ACC112 (cell line): ENCODE measurements around the gene SNX33.
"Not testable (repeated sequence)": the region's sequence is repeated elsewhere in the genome, so short reads cannot be mapped to it uniquely, and the experiment has no call there.

Source experiments
- H2AFZ ChIP-seq: fragments of 200-600 bp; sonication (generic); one replicate; pipeline ENCODE4 v1.6.0; 2017; ENCODE audit warnings: antibody characterized with exemption, low read length; ENCODE audit not compliant: unreplicated experiment
- H3K27ac ChIP-seq: fragments of 200-600 bp; sonication (generic); 2 replicates; pipeline ENCODE4 v1.5.1; 2014; ENCODE audit warnings: low read depth, mild to moderate bottlenecking, antibody characterized with exemption, low read length, moderate library complexity
- H3K27me3 ChIP-seq: fragments of 200-600 bp; sonication (generic); 2 replicates; pipeline ENCODE4 v1.6.1; 2014; ENCODE audit warnings: mild to moderate bottlenecking, antibody characterized with exemption, low read length, moderate library complexity, mixed read lengths; ENCODE audit not compliant: insufficient read depth
- H3K36me3 ChIP-seq: fragments of 200-600 bp; sonication (generic); 2 replicates; pipeline ENCODE4 v1.6.1; 2016; ENCODE audit warnings: mild to moderate bottlenecking, antibody characterized with exemption, low read length, moderate library complexity, mixed read lengths; ENCODE audit not compliant: insufficient read depth
- H3K4me1 ChIP-seq: fragments of 200-600 bp; sonication (generic); one replicate; pipeline ENCODE4 v1.6.1; 2016; ENCODE audit warnings: low read length, mixed read lengths; ENCODE audit not compliant: insufficient read depth, unreplicated experiment, control insufficient read depth
- H3K4me3 ChIP-seq: fragments of 200-600 bp; sonication (generic); 2 replicates; pipeline ENCODE4 v1.5.1; 2014; ENCODE audit warnings: mild to moderate bottlenecking, low read depth, low read length
- H3K79me2 ChIP-seq: fragments of 200-600 bp; sonication (generic); one replicate; pipeline ENCODE4 v1.6.0; 2016; ENCODE audit warnings: low read length; ENCODE audit not compliant: control insufficient read depth, unreplicated experiment, insufficient read depth

SNX33 gene

DNA sequence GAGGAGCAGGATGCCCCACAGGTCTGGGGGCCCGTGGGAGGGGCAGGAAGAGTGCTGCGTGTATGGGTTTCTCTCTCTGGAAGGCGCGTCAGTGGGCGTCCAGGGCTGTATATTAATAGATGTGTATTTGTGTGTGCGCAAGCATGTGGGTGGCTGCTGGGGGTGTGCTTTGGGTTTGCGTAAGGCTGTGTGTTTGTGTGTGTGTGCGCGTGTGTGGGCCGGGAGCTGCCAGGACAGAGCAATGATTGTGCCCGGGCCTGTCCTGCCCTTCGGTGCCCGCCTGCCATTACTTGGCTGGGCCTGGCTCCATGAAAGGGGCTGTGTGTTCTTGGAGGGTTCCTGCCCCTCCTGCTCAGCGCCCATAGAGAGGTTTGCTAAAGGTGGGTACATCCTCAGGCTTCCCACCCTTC, 48.6 kb downstream of the SNX33 start:
- no peaks in the 10 kb centered on the region for H3K79me2 ChIP-seq
- no peaks in the 10 kb centered on the region for H3K36me3 ChIP-seq
- H3K27ac ChIP-seq: no peak overlapping the region
- no peaks in the 10 kb centered on the region for H3K27me3 ChIP-seq
- no peak overlapping the region for H2AFZ ChIP-seq
- H3K4me1 ChIP-seq: peaks cover 40% of the 10 kb centered on the region
- H3K4me3 ChIP-seq: no peak overlapping the region

DNA sequence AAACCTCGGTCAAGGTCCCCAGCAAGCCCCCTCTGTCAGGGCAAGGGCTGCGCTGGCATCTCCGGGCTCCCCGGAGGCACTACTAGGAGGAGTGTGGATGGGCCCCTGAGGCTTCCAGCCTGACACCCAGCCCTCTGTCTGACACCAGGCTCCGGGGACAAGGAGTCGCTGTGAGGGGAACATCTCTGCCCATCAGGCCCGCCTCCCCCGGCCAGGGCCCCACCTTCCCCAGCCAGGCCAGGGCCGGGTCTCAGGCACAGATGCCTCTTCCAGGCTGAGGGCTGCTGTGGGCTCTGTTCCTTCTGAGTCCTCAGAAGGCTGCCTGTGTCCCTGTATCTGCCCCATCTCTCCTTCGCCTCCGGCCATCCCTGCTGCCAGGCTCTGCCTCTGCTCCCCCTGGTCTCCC, 49.1 kb downstream of the SNX33 start:
- H2AFZ ChIP-seq: no peak overlapping the region
- H3K79me2 ChIP-seq: no peaks in the 10 kb centered on the region
- H3K36me3 ChIP-seq: no peaks in the 10 kb centered on the region
- H3K4me3 ChIP-seq: no peak overlapping the region
- H3K27me3 ChIP-seq: no peaks in the 10 kb centered on the region
- no peak overlapping the region for H3K27ac ChIP-seq
- peaks cover 41% of the 10 kb centered on the region for H3K4me1 ChIP-seq

DNA sequence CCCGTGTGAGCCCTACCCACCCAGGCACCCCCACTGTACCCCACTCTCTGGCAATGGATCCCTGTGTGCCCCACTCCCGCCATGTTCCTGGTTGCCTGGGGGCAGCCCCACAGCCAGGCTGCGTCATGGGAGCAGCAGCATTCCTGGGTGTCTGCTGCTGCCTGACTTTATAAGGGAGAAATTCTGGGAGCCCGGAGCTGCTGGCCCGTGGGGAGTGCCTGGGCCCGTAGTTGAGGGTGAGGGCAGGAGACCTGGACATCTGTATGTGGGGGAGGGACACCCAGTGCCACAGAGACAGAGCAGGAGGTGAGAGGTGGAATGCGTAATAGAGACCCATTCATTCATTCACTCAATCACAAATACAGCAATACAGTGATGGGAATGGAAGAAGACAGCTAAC, 49.8 kb downstream of the SNX33 start:
- Histone ChIP-seq H2AFZ (no peak overlapping the region), H3K4me3 (no peak overlapping the region), H3K27ac (no peak overlapping the region), H3K79me2 (no peaks in the 10 kb centered on the region), H3K4me1 (peaks cover 41% of the 10 kb centered on the region), H3K36me3 (no peaks in the 10 kb centered on the region), H3K27me3 (no peaks in the 10 kb centered on the region)

DNA sequence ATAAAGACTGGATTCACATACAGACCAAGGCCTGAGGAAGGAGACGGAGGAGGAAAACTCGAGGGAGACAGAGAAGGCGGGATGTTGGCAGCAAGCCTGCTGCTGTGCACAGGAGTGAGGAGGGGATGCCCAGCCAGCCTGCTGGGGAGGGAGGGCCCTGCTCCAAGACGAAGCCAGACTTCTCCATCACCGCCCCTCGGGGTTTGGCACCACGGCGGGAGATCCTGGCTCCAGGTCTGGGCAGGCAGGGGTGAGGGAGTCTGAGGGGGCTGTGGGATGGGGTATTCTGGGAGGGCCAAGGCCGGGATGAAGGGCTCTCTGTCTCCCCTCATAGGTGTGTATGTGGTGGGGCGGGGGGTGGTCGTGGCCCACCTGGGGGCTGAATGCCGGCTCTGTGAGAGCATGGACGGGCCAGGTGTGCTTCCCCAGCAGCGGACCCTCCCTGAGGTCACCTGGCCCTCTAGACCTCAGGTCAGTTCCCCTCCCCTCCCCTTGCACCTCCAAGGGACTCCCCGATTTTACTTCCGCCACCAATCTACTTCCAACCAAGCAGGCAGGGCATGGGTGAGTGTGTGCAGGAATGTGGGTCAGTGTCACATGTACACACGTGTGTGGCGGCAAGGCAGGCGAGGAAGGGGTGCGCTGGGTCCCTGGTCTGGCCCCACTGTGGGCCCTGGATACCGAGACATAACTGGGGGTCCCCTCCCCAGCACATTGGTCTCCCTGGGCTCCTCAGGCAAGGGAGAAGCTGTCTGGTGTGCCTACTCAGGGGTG, 50.4 kb downstream of the SNX33 start:
- H3K36me3 ChIP-seq, H3K4me3 ChIP-seq, H3K27me3 ChIP-seq, H2AFZ ChIP-seq, H3K79me2 ChIP-seq, H3K27ac ChIP-seq: not testable (repeated sequence)
- H3K4me1 ChIP-seq: peaks cover 39% of the 10 kb centered on the region

DNA sequence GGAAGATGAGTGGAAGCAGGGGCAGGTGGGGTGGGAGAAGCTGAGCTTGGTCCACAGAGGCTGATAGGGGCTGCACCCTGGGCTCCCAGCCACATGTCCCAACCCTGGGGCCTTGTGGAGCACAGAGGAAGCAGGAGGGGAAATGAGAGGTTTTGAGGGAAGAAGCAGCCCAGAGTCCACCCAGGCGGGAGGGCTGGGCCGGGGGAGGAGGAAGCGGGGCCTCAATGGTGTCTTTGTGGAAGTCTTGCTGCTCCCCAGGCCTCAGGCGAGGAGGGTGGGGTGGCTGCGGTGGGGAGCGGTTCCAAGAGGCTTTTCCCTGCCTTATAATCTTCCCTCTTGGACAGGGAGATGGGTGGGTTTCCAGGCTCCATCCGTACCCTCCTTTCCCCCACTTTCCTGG, 51.8 kb downstream of the SNX33 start:
- H2AFZ ChIP-seq, H3K27ac ChIP-seq, H3K27me3 ChIP-seq, H3K79me2 ChIP-seq, H3K4me3 ChIP-seq, H3K36me3 ChIP-seq: not testable (repeated sequence)
- peaks cover 32% of the 10 kb centered on the region for H3K4me1 ChIP-seq

DNA sequence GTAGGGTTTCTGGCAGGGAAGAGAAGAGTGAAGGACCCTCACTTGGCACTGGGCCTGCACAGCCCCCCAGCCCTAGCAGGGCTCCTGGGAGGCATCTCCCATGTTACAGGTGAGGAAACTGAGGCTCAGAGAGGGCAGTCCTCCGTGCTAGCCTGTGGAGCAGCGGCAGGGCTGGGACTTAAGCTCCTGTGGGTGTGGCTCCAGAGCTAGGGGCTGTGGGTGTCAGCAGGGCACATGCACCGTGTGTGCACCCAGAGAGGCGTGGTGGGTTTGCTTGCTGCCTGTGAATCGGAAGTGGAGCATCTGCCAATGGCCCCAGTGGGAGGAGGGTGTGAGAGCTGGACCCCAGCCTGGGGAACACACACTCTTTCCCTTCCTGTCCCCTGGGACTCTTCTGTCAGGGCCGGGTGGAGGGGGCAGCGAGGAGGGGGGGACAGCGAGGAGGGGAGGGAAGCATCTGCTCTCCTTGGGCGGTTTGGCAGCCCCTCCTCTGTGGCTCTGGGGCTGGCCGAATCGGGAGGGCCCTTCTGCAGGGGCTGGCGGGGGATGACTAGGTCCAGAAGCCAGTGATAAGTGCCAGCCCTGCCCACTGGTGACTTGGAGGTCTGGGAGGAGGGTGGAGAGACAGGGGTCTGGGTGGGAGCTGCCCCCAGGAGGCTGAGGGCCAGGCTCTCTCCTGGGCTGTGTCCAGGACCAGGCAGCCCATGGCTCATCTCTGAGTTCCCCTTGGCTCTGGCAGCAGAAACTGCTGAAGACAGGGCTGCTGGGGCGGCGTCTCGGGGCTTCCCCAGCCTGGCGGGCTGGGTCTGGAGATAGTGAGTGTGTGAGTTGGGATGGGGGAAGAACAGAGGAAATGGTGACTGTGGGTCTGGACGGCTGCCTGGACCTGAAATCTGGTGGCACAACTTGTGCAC, 52.5 kb downstream of the SNX33 start:
- H3K27ac ChIP-seq: peak overlapping the region; percentile 57; the same call in 1 of the 2 replicates
- H3K4me1 ChIP-seq: peaks cover 27% of the 10 kb centered on the region
- not testable (repeated sequence) for H2AFZ ChIP-seq

DNA sequence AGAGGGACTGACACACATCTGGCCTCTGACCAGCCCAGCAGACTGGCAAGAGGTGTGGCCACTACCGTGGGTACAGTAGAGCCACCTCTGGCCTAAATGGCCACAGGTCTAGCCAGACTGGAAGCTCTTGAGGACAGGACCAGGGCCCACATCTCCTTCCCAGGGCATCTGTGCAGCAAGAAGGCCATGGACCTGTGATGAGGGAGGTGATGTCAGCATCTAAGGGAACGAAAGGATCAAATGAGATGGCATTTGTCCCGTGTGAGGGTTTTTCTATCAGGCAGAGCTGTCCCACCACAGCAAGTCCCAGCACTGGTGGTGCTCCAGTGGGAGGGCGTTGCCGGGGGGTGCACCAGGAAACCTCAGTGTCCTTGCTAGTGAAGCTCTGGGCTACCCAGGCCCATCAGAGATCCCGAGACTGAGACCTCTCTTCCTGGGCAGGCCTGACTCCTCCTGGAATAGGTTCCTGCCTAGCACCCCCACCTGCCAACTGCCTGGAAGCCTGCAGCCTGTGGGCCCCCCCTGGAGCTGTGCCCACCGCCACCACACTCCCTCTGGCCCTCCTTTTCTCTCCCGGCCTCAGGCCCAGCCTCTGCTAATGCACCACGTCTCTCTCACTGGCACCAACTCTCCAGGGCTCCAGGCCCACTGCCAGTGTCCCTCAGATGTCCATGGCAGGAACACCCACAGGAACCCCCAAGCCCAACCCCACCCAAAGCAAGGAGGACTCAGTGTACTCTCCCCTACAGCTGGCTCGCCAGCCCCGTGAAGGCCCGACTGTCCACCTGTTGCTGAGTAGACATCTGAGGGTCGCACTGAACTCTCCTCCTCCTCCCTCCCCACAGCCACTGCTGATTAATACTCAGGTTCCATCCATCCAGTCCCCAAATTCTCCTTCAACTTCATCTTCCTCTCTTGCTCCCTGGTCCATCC, 53.6 kb downstream of the SNX33 start:
- H3K27me3 ChIP-seq, H2AFZ ChIP-seq, H3K36me3 ChIP-seq, H3K79me2 ChIP-seq, H3K4me3 ChIP-seq: not testable (repeated sequence)
- H3K27ac ChIP-seq: peak overlapping the region; percentile 57; the same call in 1 of the 2 replicates
- peaks cover 24% of the 10 kb centered on the region for H3K4me1 ChIP-seq

More for the DNA sequence above, 52.5 kb downstream of the SNX33 start:
- H3K27me3 ChIP-seq, H3K79me2 ChIP-seq, H3K4me3 ChIP-seq, H3K36me3 ChIP-seq: not testable (repeated sequence)

DNA sequence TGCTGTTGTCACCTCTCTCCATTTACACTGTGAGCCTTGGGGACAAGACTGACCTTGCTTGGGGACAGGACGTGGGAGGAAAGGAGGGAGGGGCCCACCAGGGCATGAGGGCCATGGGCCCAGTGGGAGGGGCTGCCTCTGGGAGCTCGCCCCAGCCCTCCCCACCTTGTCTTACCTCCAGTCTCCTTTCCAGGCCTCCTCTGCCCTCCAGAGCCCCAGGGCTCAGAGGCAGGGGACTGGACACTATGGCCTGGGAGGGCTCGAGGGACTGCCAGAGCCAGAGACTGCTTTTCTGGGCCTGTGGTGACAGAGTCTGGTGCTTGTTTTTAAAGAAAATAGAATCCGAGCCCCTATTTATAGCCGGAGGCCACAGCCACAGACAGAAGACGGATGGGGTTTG, 54.7 kb downstream of the SNX33 start:
- H2AFZ ChIP-seq: no peak overlapping the region
- H3K4me3 ChIP-seq: no peak overlapping the region
- no peaks in the 10 kb centered on the region for H3K27me3 ChIP-seq
- peaks cover 24% of the 10 kb centered on the region for H3K4me1 ChIP-seq
- H3K27ac ChIP-seq: no peak overlapping the region
- H3K36me3 ChIP-seq: no peaks in the 10 kb centered on the region
- H3K79me2 ChIP-seq: no peaks in the 10 kb centered on the region

DNA sequence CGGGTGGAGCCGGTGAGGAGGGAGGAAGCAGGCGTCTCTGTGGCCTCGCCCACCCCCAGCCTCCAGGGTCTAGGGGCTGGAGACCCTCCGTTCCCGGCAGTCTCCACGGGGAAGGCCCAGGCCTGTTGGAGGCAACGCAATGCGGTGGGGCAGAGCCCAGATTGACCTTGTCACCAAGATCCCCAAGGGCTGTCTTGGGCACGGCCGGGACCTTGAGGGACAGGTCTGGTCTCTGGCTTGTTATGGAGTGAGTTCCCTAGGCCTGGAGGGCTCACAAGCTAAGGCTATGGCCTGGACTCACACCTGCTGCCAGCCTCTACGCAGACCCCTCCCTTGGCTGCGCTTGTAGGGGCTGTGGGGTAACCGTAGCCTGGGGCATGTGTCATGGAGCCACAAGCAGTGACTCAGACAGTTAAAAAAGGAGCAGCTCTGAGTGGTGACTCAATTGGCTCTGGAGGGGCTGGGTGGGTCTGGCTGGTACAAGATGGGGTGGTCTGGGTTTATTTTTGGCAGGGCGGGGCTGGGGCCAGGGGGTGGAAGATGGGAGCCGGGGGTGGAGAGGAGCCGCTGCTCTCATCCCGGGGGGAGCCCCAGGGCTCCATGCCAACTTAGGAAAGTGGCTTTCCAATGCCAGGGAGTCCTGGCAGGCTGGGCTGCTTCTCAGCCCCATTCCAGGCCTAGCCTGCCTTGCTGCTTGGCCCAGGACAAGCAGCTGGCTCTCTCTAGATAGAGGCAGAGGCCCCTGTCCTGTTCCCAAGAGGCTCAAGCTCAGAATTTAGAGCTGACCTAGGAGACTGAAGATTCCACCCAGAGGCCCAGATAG, 55.9 kb downstream of the SNX33 start:
- not testable (repeated sequence) for H3K79me2 ChIP-seq, H3K36me3 ChIP-seq, H3K27me3 ChIP-seq, H3K4me3 ChIP-seq, H2AFZ ChIP-seq
- Histone ChIP-seq H3K27ac (0 out of 2 replicates have a peak overlapping the region, but pooled peaks have one; percentile 18), H3K4me1 (peaks cover 24% of the 10 kb centered on the region)
